K562 (cell line): ENCODE data around the gene TALDO1. TPM values are rescaled to one million over a fixed set of nuclear protein-coding genes. Genes with fewer than 3 reads are reported as not detected.

ENCODE experiments used
- ATAC-seq: fragments of 200-7000 bp; cut with Tn5 transposase; 3 replicates; pipeline ENCODE4 v1.9.1; 2020; ENCODE audit warnings: moderate library complexity
- BruUV-seq: library from RNA; stranded (reverse); fragments of 400-500 nt; replicated peaks from 2 replicates; lab custom pipeline; 2021; lab: Mats Ljungman, UMichigan
- CTCF ChIA-PET: fragments of 300-600 bp; formaldehyde crosslinking; extraction: SDS; loops from one replicate; lab custom pipeline; 2021; ENCODE audit warnings: low intra/inter-chr PET ratio; lab: Yijun Ruan, JAX
- POLR2A ChIA-PET: fragments of 300-600, 350-650 bp; sonication (Branson Sonifier 250); formaldehyde crosslinking; extraction: SDS; loops from one replicate; lab custom pipeline; 2021; ENCODE audit warnings: antibody characterized with exemption, inconsistent platforms; lab: Yijun Ruan, JAX
- DNase-seq, 4 experiments: peaks; one replicate each; pipeline versions ENCODE4 v3.0.0 to v3.0.0-alpha.2; 2011 to 2018; ENCODE audit warnings: low spot score in 3 of 4, mixed read lengths in 3 of 4; ENCODE audit errors: extremely low read depth in 1 of 4
- FAIRE-seq: peaks from 2 replicates; lab custom pipeline; 2011; peaks lifted over from hg19 to GRCh38; lab: Jason Lieb, UNC
- H2AFZ ChIP-seq: 2 replicates; pipeline ENCODE4 v1.6.0; 2011; ENCODE audit warnings: low read depth, low read length, control low read depth, inconsistent platforms
- H3K27ac ChIP-seq: fragments of 200-600 bp; 3 replicates; pipeline ENCODE4 v1.8.0; 2011; ENCODE audit warnings: low read depth, mild to moderate bottlenecking, control low read depth, inconsistent platforms, low read length, moderate library complexity, mixed read lengths; ENCODE audit errors: extremely low read depth
- H3K27me3 ChIP-seq, 2 experiments: fragments of 300-600 bp in 1 of 2; 2 replicates in 1 of 2; 3 replicates in 1 of 2; pipeline versions ENCODE4 v1.6.0 to v1.8.0; 2011; ENCODE audit warnings: inconsistent platforms in 2 of 2, low read length in 2 of 2, mild to moderate bottlenecking in 1 of 2, mixed read lengths in 1 of 2, moderate library complexity in 1 of 2; ENCODE audit not compliant: control insufficient read depth in 2 of 2, insufficient read depth in 2 of 2
- H3K36me3 ChIP-seq: fragments of 300-600 bp; 3 replicates; pipeline ENCODE4 v1.8.0; 2011; ENCODE audit warnings: mild to moderate bottlenecking, low read length, inconsistent platforms; ENCODE audit not compliant: control insufficient read depth, insufficient read depth
- H3K4me1 ChIP-seq, 2 experiments: fragments of 200-600 bp in 1 of 2; replicated peaks in 1 of 2; 2 replicates in 1 of 2; 3 replicates in 1 of 2; pipeline versions ENCODE4 v1.5.1 to v1.8.0; 2011; ENCODE audit warnings: inconsistent platforms in 2 of 2, low read length in 2 of 2, mild to moderate bottlenecking in 1 of 2, mixed read lengths in 1 of 2, moderate library complexity in 1 of 2; ENCODE audit not compliant: control insufficient read depth in 2 of 2, insufficient read depth in 2 of 2
- H3K4me2 ChIP-seq: 2 replicates; pipeline ENCODE4 v1.6.1; 2011; ENCODE audit warnings: low read length, control low read depth, inconsistent platforms, mixed read lengths; ENCODE audit not compliant: insufficient read depth
- H3K4me3 ChIP-seq: fragments of 200-600 bp; sonication (generic), shearing (Covaris generic); 2 replicates; pipeline ENCODE4 v1.5.1; 2016; ENCODE audit warnings: control low read depth, inconsistent platforms
- H3K79me2 ChIP-seq: fragments of 200-600 bp; 3 replicates; pipeline ENCODE4 v1.8.0; 2011; ENCODE audit warnings: low read length, inconsistent platforms; ENCODE audit not compliant: control insufficient read depth, insufficient read depth
- H3K9ac ChIP-seq, 2 experiments: 2 replicates each; pipeline versions ENCODE4 v1.6.0 to v1.6.1; 2011; ENCODE audit warnings: low read depth in 2 of 2, low read length in 2 of 2, control low read depth in 1 of 2, inconsistent platforms in 1 of 2, mild to moderate bottlenecking in 1 of 2, mixed read lengths in 1 of 2; ENCODE audit not compliant: insufficient read depth in 1 of 2
- H3K9me1 ChIP-seq: one replicate; pipeline ENCODE4 v1.6.0; 2011; ENCODE audit warnings: inconsistent platforms, mild to moderate bottlenecking, low read length, moderate library complexity; ENCODE audit not compliant: control insufficient read depth, insufficient read depth
- H3K9me3 ChIP-seq: replicated peaks from 2 replicates; pipeline ENCODE4 v1.5.1; 2011; ENCODE audit warnings: low read depth, low read length, inconsistent platforms; ENCODE audit not compliant: control insufficient read depth, insufficient read depth
- H4K20me1 ChIP-seq: replicated peaks from 2 replicates; pipeline ENCODE4 v1.6.1; 2011; ENCODE audit warnings: low read length, inconsistent platforms, mixed read lengths; ENCODE audit not compliant: control insufficient read depth, insufficient read depth
- SMAD2 ChIP-seq: fragments of 150-350 bp; IDR thresholded peaks from 2 replicates; pipeline ENCODE4 v1.6.1; 2014; ENCODE audit warnings: low read depth, mild to moderate bottlenecking, low read length
- ZBTB7A ChIP-seq: IDR thresholded peaks from 2 replicates; pipeline ENCODE4 v1.6.1; 2011; ENCODE audit warnings: low read depth, mild to moderate bottlenecking, low read length, moderate library complexity, borderline replicate concordance; ENCODE audit not compliant: control insufficient read depth
- WGBS: fragments of 100-300 bp; shearing (Covaris generic); methylation state at CpG from one replicate; pipeline ENCODE4 v1.1.6; 2016; ENCODE audit warnings: low coverage, mixed read lengths; ENCODE audit not compliant: insufficient coverage; ENCODE audit errors: missing lambda C conversion rate; 5-methylcytosine and 5-hydroxymethylcytosine counted together
- in situ Hi-C: fragments of 300-500 bp; cut with MboI; formaldehyde crosslinking; loops from 4 replicates; pipeline ENCODE4 v1.15.0; 2018; ENCODE audit warnings: inconsistent platforms, mixed read lengths
- intact Hi-C: fragments of 100-400 bp; cut with micrococcal nuclease; formaldehyde crosslinking; loops from 2 replicates; pipeline ENCODE4 v1.14.2; 2022
- polyA plus RNA-seq, 8 experiments: library from polyadenylated mRNA; depleted of rRNA in 4 of 8; stranded (reverse) in 5 of 8; unstranded in 3 of 8; fragments of >200 nt; fragmentation: Nextera tagmentation in 2 of 8; fragmentation: Illumina TruSeq in 1 of 8; extraction: Ambion mirVana in 2 of 8; extraction: Trizol in 1 of 8; gene quantifications; 2 replicates each; pipeline versions ENCODE4 v1.2.1 to v1.2.3, GENCODE V29; 2011 to 2014; ENCODE audit warnings: inconsistent platforms in 1 of 8, missing spikeins in 1 of 8
- total RNA-seq, 7 experiments: library from RNA; depleted of rRNA in 6 of 7; stranded (reverse); fragments of >200 nt in 6 of 7; fragmentation: Illumina TruSeq in 2 of 7; extraction: Trizol in 2 of 7; gene quantifications; 2 replicates each; pipeline versions ENCODE4 v1.2.1 to v1.2.3, GENCODE V29; 2011 to 2021; ENCODE audit warnings: low replicate concordance in 1 of 7

Gene TALDO1
- total and polyA plus RNA-seq, 9 of the 15 experiments (the other 6 are each of a cell fraction or from before 2014, with no cell fraction given): 260 to 541 (median 441) TPM

GRCh38 chr11:701741-702461 is 45.4 kb upstream of the TALDO1 start:
- Histone ChIP-seq H3K4me1 (peaks cover 17 to 56% of the 10 kb centered on the region in 2 experiments), H3K9me3 (no peaks in the 10 kb centered on the region), H4K20me1 (no peaks in the 10 kb centered on the region), H3K27ac (no peak overlapping the region), H3K9me1 (no peaks in the 10 kb centered on the region), H3K27me3 (no peaks in the 10 kb centered on the region), H3K9ac (peak overlapping the region in 1 of 2 experiments; percentile 48; a peak in 2 of 4 replicates), H2AFZ (no peak overlapping the region), H3K4me2 (no peak overlapping the region), H3K4me3 (no peak overlapping the region), H3K36me3 (peaks cover 9% of the 10 kb centered on the region; the same call in 2 of the 3 replicates), H3K79me2 (peaks cover 13% of the 10 kb centered on the region)
- ATAC-seq (no peak), FAIRE-seq (no peak), DNase-seq (no peak)
- no TSS peak for BruUV-seq
- TF ChIP-seq ZBTB7A (0 out of 2 replicates have a peak, but pooled peaks have one; percentile 31), SMAD2 (no peak)
- intact Hi-C loops: no loop called here
- ChIA-PET POLR2A (interaction anchor here (0.6 kb wide), 2 partner anchors 8 to 43 kb away, joined by 3 to 5 read pairs; no protein-coding TSS in a partner anchor), CTCF (no interaction called here)
- 80% methylated on average over 22 of the region's 22 CpGs for WGBS
- in situ Hi-C loops: no loop called here
